Caki2 (cell line): ENCODE results near the gene PKD1L1. TPM values are rescaled to one million over a fixed set of nuclear protein-coding genes. Genes with fewer than 3 reads are reported as not detected.
"Not testable (repeated sequence)": the region's sequence is repeated elsewhere in the genome, so short reads cannot be mapped to it uniquely, and the experiment has no call there.

ENCODE experiments used
- DNase-seq: peaks from one replicate; pipeline ENCODE4 v3.0.0-alpha.2; 2015; ENCODE audit warnings: low read depth
- in situ Hi-C: cut with HindIII; loops from 2 replicates; pipeline ENCODE4 v1.10.0; 2016; ENCODE audit warnings: low sequenced_read_pairs, low pct_unique_long_range_greater_than_20kb, mixed read lengths
- total RNA-seq: library from RNA; depleted of rRNA; stranded (reverse); fragments of >200 nt; shearing (Covaris generic); gene quantifications from 2 replicates; pipeline ENCODE4 v1.2.3, GENCODE V29; 2014; ENCODE audit warnings: low replicate concordance

PKD1L1 gene
- total RNA-seq, 1 experiment from 2014 or later = not detected

DNA sequence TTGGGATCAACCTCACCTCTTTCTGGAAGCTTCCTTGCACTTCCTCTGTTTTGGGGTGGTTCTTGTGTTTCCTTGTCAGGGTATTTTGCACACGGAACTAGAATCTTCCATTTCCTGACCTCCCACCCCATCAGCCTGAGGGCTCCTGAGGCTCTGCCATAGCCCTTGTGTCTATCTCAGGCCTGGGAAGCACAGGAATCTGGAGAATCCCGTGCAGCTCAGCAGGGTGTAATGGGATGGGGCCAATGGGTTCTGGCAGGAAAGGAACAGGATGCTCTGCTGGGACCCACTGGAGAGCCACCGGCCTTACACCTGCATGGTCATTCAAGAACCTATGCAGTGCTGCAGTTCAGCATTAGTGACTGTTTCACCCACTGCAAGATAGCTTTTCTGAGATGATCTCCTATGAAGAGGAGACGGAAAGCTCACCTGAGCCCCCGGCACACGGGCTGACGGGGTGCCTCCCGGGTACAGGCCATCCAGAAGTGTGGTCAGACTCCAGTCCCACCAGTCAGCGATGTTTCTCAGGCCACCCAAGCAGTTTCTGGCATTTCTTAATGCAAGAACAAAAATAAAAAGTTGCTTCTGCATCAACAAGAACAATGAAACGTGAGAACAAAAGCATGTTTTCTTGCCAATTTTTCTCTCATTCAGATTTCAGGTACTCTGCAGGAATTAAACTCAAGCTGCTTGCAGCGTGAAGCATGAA is 133.2 kb downstream of the PKD1L1 start:
- in situ Hi-C loops = no loop called here
- DNase-seq = no peak

DNA sequence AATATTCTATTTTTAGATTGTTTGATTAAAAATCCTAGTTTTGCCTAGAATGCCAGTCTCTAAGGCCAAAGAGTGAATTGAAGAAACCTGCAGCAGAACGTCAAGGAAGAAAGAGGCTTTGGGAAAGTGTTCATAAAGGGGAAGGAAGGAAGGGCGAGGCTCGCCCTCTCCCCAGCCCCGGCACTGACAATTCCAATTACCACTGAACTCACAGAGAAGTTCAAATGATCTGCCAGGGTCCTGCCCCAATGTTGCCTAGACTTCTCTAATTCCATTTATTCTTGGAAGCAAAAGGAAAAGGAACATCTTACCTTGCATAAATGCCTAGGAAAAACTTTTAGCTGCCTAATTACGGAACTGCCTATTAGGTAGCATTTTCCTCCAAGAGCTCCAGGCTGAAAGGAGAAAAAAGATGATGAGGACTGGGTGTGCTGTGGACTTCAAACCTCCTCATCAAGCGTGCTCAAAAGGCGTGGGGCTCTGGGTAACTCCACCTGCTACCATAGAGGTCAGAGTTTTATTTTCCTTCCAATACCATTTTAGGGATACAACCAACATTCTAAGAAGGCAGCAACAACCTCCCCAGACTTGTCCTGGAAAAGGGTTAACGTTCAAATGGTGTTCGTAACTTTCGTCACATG is 134.5 kb downstream of the PKD1L1 start:
- DNase-seq = no peak
- in situ Hi-C loops = no loop called here

DNA sequence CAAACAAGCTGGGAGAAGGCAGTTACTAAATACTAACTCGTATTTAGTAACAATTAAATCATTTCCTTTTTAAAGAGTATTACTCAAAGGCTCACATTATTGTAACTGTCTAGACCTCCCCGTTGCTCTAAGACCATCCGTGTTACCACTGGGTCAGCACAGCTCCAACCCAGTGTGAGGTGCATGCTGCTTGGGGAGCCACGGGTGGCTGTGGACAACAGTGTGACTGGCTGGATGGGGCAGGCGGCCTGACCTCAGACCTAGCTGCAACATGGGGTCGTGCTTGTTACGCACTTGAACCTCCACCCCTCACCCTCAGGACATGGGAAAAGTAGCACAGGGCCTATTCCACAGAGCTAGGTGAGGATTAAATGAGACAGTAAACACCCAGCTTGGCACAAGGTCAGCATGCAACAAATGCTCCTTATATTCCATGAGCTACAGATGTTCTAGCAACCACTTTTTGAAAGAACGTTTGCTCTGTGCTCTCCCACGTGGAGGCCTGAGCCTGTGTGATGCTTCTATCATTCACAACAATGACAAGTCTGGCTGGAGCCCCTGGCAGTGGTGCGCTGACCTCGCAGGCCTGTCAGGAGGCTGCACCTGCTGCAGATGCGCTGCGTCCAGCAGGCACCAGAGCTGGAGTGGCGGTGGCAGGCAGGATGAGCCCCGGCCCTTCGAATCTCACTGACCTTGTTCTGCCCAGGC is 135.7 kb downstream of the PKD1L1 start:
- in situ Hi-C loops = no loop called here
- no peak for DNase-seq

DNA sequence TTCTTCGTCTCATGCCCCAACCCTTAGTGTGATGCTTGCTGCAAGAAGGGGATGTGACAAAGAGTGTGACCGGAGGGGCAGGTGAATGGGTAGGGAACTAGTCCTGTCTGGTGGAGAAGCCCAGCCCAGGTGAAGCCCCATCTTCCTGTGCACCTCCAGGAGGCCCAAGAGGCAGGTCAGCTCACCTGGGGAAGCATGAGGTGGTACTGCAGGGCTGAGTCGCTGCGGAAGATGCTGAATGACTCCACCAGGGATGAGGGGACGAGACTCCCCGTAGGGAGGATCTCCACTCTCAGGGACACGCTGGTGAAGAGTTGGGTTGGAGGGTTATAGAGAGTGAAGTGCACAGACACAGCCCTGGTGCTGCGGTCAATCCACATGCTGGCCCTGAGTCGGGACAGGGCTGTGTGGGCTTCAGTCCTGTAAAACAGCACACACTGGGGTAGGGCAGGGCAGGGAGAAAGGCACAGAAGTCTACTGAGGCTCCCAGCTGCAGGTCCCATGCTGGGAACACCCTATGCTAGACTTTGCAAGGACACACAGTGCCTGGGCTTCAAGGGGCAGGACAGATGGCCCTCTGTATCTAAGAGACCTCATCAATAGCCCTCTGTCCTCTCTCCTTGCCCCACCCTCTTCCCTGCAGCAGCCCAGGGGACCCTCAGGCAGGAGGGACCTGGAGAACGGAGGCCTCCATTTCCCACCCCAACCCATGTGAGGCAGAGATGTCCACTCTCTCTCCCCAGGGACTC is 136.5 kb downstream of the PKD1L1 start:
- no peak for DNase-seq
- in situ Hi-C loops = no loop called here

DNA sequence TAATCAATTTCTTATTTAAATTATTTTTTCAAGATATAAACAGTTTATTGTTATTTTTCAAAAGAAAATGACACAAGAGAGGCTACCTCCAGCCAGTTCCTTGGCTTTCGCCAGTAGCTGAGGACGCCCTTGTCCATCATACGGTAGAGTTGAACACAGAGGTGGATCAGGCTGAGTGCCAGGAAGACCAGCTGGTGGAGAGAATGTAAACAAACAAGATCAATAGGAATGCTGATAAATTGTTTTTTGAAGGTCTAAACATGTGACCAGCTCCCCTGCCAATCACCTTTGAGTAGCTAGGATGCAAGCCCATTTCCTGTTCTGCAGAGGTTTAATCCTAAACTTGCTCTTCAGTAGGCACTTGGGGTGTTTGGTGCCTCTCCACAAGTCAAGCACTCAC is 138.9 kb downstream of the PKD1L1 start:
- no peak for DNase-seq
- in situ Hi-C loops = no loop called here

DNA sequence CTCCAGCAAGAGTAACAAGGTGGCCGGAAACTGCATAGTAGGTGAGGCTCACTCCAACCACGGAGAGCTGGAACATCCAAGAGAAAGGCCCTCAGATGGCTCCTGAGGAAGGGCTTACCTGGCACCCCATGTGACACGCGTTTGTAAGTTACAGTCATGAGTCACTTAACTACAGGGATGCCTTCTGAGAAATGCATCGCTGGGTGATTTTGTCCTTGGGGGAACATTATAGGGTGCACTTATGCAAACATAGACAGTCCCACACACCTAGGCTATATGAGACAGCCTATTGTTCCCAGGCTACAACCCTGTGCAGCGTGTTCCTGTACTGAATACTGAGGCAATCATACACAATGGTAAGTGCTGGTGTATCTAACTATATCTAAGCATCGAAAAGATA is 139.9 kb downstream of the PKD1L1 start:
- in situ Hi-C loops = no loop called here
- DNase-seq = no peak

DNA sequence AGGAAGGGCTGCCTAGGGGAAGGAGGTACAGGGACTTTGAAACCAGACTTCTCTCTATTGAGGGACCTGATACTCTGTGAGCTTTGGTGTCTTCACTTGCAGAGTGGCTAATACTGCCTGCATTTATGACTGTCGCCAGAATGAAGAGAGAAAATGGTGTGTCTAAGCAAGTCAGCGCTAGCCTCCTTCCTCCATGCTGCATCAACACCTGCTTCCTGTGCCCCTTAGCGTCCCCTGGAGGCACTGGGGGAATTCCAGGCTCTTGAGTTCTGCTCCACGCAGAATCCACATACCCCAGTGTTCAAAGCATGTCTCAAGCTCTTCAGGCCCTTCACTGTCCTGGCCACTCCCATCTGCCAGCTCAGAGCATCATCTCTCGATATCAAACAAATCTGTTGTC is 140.5 kb downstream of the PKD1L1 start:
- in situ Hi-C loops = no loop called here
- DNase-seq = no peak

DNA sequence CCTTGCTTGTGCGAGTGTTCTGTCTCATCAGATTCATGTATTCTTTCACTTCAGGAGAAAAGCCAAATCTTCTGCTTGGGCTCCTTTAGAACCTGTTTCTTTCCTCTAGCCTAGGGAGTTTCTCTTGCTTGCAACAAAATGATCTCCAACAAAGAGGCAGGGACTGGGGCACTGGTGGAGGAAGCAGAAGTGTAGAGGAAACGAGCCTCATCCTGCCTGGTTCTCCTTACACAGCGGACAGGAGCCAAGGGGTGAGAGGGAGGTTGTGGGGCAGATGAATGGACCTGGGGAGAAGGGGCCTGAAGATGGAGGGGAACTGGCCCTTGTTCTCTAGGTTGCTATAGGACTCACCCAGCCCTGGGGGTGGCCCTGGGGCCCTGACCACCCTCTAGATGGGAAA is 141.1 kb downstream of the PKD1L1 start:
- DNase-seq = no peak
- in situ Hi-C loops = no loop called here

DNA sequence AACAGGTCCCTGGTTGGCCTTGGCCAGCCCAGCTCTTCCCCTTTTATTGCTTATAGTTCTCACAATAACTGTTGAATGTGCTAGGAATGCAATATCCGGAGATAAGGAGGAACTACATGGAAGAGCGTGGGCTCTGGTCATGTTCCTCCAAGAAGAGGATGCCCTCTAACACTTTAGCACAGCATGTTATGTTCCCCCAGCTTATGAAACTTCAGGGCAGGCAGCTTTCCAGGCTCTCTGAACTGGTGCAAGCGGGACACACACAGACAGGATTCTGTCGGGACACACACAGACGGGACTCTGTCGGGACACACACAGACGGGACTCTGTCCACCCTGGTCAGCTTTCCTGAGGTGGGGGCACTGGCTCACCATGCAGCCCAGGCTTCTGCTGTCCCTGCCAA is 141.6 kb downstream of the PKD1L1 start:
- in situ Hi-C loops = no loop called here
- no peak for DNase-seq

DNA sequence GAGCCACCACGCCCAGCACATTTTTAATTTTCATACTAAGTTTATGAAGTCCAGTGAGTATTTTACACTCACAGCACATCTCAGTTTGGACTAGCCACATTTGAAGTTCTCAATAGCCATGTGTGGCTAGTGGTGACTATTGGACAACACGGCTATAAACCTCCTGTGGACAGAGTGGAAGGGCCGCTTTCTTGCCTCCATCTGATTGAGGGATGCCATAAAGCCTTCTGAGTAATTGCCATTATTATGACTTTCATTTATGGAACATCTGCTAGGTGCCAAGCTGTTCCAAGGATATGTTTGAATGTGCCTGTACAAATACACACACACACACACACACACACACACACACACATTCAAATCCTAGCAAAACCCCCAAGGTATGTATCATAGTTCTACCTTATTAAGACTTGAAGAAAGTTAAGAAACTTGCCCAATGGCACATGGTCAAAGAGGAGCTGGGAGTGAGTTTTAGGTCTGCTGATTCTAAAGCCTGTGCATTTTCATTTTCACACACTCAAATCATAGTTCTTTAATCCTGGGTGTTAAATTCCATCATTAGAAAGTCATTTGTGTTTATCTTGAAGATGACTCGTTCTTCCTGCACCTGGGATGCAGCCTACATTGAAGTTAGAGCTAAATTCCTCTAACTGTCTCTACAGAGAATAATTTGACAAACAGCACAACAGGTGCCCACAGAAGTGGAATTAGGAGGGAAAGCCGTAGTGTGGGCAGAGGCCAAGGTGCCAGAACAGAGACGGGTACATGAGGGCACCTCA is 143.3 kb downstream of the PKD1L1 start:
- in situ Hi-C loops = no loop called here
- DNase-seq = peak; percentile 36

DNA sequence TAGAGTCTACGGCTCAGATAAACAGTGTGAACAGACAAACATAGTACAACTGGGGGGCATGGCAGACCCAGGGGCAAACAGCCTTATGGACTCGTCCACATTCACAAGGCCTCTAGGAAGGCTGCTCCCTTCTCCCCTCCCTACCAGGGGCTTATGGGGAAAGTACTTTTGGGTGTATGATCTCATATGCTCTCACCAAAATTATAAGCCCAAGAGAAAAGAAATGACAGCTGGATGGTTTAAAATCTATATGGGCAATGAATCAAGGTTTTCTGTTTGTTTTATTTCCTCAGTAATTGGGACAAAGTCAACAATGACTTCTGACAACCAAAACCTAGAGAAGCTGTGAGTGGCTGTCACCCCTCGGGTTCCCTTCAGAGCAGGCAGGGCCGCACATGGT is 144.4 kb downstream of the PKD1L1 start:
- in situ Hi-C loops = no loop called here

DNA sequence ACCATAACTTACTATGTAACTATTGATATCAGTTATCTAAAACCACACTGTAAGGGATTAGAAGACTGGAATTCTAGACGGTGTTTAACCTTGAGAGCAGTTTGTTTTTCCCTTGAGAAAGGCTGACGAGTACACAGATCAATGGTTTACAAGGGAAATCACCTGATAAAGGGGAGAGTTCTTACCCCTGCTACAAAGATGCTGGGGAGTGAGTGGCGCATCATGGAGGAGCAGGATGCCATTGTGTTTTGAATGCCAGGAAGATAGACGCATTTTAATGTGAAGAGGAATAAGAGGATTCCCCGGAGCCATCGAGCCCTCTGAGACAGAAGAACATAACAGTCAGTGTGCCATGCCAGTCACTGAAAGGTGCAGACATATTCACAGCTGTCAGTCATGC is 145.2 kb downstream of the PKD1L1 start:
- no peak for DNase-seq
- in situ Hi-C loops = no loop called here

More for the DNA sequence above, 144.4 kb downstream of the PKD1L1 start:
- no peak for DNase-seq

DNA sequence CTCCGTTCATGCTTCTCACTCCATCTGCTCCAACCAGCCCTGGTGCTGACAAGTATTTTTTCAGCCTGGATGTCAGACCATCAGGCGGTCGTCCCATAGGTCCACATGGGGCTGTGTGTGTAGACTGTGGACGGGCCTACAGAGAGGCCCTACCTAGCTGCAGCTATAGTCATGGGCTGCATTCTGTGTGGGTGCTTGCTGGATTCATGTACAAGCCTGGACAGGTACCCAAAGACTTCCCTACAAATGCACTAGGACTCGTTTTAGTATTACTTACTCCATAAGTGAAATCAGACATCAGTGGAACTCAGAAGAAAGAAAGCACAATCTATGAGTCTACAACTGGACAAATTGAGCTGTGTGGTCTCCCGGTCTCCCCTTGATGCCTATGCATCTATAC is 146.8 kb downstream of the PKD1L1 start:
- in situ Hi-C loops = no loop called here
- no peak for DNase-seq

DNA sequence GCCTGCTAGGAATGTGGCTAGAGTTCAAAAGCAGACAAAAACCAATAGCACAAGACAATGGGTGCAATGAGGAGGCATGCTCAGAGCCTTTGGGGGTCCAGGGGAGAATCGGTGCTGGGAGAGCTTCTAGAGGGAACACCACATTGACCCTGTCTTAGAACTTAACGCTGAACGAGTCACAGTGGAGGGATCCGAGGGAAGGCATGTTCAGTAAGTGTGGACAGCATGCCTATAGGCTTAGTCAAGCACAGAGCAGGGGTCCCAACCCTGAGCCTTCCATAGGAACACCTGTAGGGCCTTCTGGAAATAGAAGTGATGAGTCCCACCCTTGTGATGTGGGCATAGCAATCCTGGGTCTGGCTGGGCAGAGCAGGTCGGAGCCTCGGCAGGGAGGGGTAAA is 148.7 kb downstream of the PKD1L1 start:
- in situ Hi-C loops = no loop called here
- DNase-seq = no peak

DNA sequence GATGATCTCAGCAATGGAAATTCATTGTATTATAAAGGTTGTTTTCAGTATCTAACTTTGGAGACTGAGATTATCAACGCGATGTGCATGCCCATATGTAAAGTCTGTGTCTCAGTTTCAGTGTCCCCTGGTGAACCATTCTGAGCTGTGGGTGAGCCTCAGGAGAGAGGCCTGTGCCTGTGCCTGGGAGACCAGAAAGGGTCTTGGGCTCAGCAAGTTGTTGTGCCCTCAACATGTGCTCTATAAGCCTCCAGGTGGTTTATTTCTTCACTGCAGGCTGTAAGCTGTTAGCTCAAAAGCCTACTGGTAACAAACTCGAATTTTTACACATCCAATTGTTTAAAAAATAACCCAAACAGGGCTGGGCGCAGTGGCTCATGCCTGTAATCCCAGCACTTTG is 151.9 kb downstream of the PKD1L1 start:
- DNase-seq = no peak
- in situ Hi-C loops = no loop called here

DNA sequence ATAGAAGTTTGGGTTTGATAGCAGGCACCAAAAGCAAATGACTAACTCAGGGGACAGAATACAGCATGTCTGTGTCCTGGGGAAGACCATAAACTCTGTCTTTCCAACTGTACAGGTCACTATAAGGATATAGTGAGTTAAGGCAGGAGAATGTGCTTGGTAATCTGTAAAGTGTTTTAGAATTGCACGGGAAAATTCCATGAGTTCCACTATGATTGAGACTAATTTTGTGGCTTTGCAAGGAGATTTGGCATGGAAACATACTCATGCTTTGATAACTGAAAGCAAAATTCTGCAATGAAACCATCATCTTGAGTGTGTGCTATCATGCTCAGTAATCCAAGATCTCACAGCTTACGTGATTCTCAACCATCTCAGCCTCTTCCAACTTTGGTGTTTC is 152.6 kb downstream of the PKD1L1 start:
- peak; percentile 62 for DNase-seq
- in situ Hi-C loops = no loop called here

DNA sequence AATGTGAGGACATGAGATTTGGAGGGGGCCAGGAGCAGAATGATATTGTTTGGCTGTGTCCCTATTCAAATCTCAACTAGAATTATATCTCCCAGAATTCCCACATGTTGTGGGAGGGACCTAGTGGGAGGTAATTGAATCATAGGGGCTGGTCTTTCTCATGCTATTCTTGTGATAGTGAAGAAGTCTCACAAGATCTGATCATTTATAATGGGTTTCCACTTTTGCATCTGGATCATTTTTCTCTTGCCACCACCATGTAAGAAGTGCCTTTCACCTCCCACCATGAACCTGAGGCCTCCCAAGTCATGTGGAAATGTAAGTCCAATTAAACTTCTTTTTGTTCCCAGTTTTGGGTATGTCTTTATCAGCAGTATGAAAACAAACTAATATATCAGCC is 153.1 kb downstream of the PKD1L1 start:
- in situ Hi-C loops, DNase-seq: not testable (repeated sequence)

DNA sequence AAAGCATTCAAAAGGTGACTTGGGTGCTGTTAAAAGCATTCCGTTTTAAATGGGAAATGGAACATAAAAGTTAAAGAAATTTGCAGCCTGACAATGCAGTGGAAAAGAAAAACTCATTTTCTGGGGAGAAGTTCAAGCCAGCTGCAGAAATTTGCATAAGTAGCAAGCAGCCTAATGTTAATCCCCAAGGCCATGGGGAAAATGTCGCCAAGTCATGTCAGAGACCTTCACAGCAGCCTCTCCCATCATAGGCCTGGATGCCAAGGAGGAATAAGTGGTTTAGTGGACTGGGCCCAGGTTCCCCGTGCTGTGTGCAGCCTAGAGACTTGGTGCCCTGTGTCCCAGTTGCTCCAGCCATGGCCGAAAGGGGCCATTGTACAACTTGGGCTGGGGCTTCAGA is 154.2 kb downstream of the PKD1L1 start:
- no peak for DNase-seq
- in situ Hi-C loops = no loop called here
